ENCODE data around the gene CCDC34.

The CCDC34 gene

GRCh38 chr11:27379449-27379848, 16.4 kb upstream of the CCDC34 start:
- TF ChIP-seq CTCF (IDR thresholded peaks at IDR 0.05; ENCODE audit: low read depth, low read length, missing control alignments), result no peak

GRCh38 chr11:27375370-27375769, 12.4 kb upstream of the CCDC34 start:
- DNase-seq (ENCODE audit: low read depth), result no peak
- H3K4me3 ChIP-seq (ENCODE audit: low read depth, low read length), result no peak overlapping the region
- no peak for TF ChIP-seq CTCF (IDR thresholded peaks at IDR 0.05; ENCODE audit: low read depth, low read length, missing control alignments)

More at GRCh38 chr11:27379449-27379848, 16.4 kb upstream of the CCDC34 start:
- no peak for DNase-seq (ENCODE audit: low read depth)
- H3K4me3 ChIP-seq (ENCODE audit: low read depth, low read length), result no peak overlapping the region

GRCh38 chr11:27373856-27374602, 11.0 kb upstream of the CCDC34 start:
- no peak for DNase-seq (ENCODE audit: low read depth)
- no peak for TF ChIP-seq CTCF (IDR thresholded peaks at IDR 0.05; ENCODE audit: low read depth, low read length, missing control alignments)
- no peak overlapping the region for H3K4me3 ChIP-seq (ENCODE audit: low read depth, low read length)

- H3K4me3 ChIP-seq (ENCODE audit: low read depth, low read length), result no peak overlapping the region
- TF ChIP-seq CTCF (IDR thresholded peaks at IDR 0.05; ENCODE audit: low read depth, low read length, missing control alignments), result no peak
- no peak for DNase-seq (ENCODE audit: low read depth)
These were observed 10.4 kb upstream of the CCDC34 start for GRCh38 chr11:27373392-27373791.

GRCh38 chr11:27372164-27372563, 9.1 kb upstream of the CCDC34 start:
- DNase-seq (ENCODE audit: low read depth), result no peak
- no peak for TF ChIP-seq CTCF (IDR thresholded peaks at IDR 0.05; ENCODE audit: low read depth, low read length, missing control alignments)
- no peak overlapping the region for H3K4me3 ChIP-seq (ENCODE audit: low read depth, low read length)

- no peak for DNase-seq (ENCODE audit: low read depth)
- no peak overlapping the region for H3K4me3 ChIP-seq (ENCODE audit: low read depth, low read length)
- TF ChIP-seq CTCF (IDR thresholded peaks at IDR 0.05; ENCODE audit: low read depth, low read length, missing control alignments), result no peak
These were observed 8.5 kb upstream of the CCDC34 start for GRCh38 chr11:27371489-27371888.

GRCh38 chr11:27370374-27370773, 7.4 kb upstream of the CCDC34 start:
- H3K4me3 ChIP-seq (ENCODE audit: low read depth, low read length), result no peak overlapping the region
- DNase-seq (ENCODE audit: low read depth), result no peak
- TF ChIP-seq CTCF (IDR thresholded peaks at IDR 0.05; ENCODE audit: low read depth, low read length, missing control alignments), result no peak

Data from GM12864 (cell line).